HG02870 (cell line): ENCODE results near the gene FARP1.

Experiments
- ATAC-seq: cut with Tn5 transposase; IDR thresholded peaks from one replicate; pipeline ENCODE4 v1.9.1; 2021; ENCODE audit warnings: mild to moderate bottlenecking, moderate library complexity; ENCODE audit not compliant: unreplicated experiment

Gene FARP1

GRCh38 chr13:98129059-98129746 is 13.7 kb upstream of the FARP1 start:
- no peak for ATAC-seq

- peak; percentile 98 for ATAC-seq
Observed at GRCh38 chr13:98133946-98134345, 8.9 kb upstream of the FARP1 start.

- ATAC-seq: no peak
Observed at GRCh38 chr13:98134901-98135300, 8.0 kb upstream of the FARP1 start.

GRCh38 chr13:98141091-98141490 is 1.8 kb upstream of the FARP1 start:
- ATAC-seq: no peak

GRCh38 chr13:98141509-98142379 is 1.1 kb upstream of the FARP1 start:
- no peak for ATAC-seq

- ATAC-seq: peak; percentile 27
Observed at GRCh38 chr13:98143157-98143553, 261 bp downstream of the FARP1 start.

GRCh38 chr13:98143601-98144026 is 720 bp downstream of the FARP1 start:
- no peak for ATAC-seq

- no peak for ATAC-seq
Observed at GRCh38 chr13:98144027-98144741, 1.3 kb downstream of the FARP1 start.

- no peak for ATAC-seq
Observed at GRCh38 chr13:98144801-98145350, 2.0 kb downstream of the FARP1 start.

- ATAC-seq: no peak
Observed at GRCh38 chr13:98147521-98147920, 4.6 kb downstream of the FARP1 start.

GRCh38 chr13:98150832-98151479 is 8.1 kb downstream of the FARP1 start:
- no peak for ATAC-seq

- no peak for ATAC-seq
Observed at GRCh38 chr13:98155475-98156109, 12.7 kb downstream of the FARP1 start.

- no peak for ATAC-seq
Observed at GRCh38 chr13:98156259-98156658, 13.4 kb downstream of the FARP1 start.

GRCh38 chr13:98157188-98157587 is 14.3 kb downstream of the FARP1 start:
- no peak for ATAC-seq

GRCh38 chr13:98157609-98158008 is 14.7 kb downstream of the FARP1 start:
- no peak for ATAC-seq

- ATAC-seq: no peak
Observed at GRCh38 chr13:98158172-98158899, 15.4 kb downstream of the FARP1 start.

- no peak for ATAC-seq
Observed at GRCh38 chr13:98162935-98163334, 20.0 kb downstream of the FARP1 start.

- ATAC-seq: no peak
Observed at GRCh38 chr13:98169331-98169730, 26.4 kb downstream of the FARP1 start.

GRCh38 chr13:98171900-98172589 is 29.2 kb downstream of the FARP1 start:
- no peak for ATAC-seq
